ENCODE measurements around the gene ASAP2.

DNA sequence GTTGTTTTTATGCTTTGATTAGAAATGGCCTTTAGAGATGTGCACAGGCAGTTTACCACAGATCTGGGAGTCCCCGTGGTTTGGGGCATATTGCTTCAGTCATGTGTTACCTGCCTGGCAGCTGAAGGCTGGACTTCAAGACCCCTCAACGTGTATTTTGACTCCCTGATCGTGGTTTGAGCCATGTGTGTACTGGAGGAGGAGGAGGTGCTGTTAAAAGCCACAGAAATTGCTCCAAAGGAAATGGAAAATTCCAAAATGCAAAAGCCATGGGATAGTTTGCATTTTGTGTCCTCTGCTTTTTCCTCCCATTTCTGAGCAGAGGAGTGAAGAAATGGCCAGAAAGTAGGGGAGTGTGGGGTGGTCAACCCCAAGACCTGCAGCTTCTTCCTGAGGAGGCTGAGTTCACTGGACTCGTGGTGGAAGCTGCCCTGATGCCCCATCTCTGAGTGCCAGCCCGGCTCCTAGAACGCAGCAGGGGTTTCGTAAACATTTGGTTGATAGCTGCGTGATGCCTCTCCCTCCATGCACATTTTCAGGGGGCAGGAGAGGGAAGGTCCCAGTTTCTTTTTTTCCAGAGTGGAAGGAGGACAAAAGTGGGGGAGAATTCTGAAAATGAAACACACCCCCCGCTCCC, 171.0 kb downstream of the ASAP2 start:
- no peak for TF ChIP-seq EZH2phosphoT487 (IDR thresholded peaks at IDR 0.05; ENCODE audit: borderline replicate concordance, low read depth, low read length)
- TF ChIP-seq, protein P1, sequence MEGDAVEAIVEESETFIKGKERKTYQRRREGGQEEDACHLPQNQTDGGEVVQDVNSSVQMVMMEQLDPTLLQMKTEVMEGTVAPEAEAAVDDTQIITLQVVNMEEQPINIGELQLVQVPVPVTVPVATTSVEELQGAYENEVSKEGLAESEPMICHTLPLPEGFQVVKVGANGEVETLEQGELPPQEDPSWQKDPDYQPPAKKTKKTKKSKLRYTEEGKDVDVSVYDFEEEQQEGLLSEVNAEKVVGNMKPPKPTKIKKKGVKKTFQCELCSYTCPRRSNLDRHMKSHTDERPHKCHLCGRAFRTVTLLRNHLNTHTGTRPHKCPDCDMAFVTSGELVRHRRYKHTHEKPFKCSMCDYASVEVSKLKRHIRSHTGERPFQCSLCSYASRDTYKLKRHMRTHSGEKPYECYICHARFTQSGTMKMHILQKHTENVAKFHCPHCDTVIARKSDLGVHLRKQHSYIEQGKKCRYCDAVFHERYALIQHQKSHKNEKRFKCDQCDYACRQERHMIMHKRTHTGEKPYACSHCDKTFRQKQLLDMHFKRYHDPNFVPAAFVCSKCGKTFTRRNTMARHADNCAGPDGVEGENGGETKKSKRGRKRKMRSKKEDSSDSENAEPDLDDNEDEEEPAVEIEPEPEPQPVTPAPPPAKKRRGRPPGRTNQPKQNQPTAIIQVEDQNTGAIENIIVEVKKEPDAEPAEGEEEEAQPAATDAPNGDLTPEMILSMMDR (conservative IDR thresholded peaks at IDR 0.05; ENCODE audit: low read length) = no peak
